PC-9 (cell line): ENCODE measurements around the gene RABL6. TPM values are rescaled to one million over a fixed set of nuclear protein-coding genes. Genes with fewer than 3 reads are reported as not detected.

ENCODE experiments used
- BruUV-seq: library from RNA; stranded (reverse); fragments of 400-500 nt; replicated peaks from 2 replicates; lab custom pipeline; 2021; lab: Mats Ljungman, UMichigan
- CTCF ChIA-PET: fragments of 300-600 bp; sonication (Branson Sonifier 250); formaldehyde crosslinking; loops from one replicate; lab custom pipeline; 2022; ENCODE audit warnings: antibody characterized with exemption; lab: Charles Lee
- POLR2A ChIA-PET: fragments of 300-600 bp; sonication (Branson Sonifier 250); formaldehyde crosslinking; loops from one replicate; lab custom pipeline; 2022; ENCODE audit warnings: antibody characterized with exemption; ENCODE audit not compliant: unreplicated experiment; lab: Charles Lee
- DNase-seq, 2 experiments: peaks; one replicate each; pipeline versions ENCODE4 v3.0.0 to v3.0.0-alpha.2; 2015 to 2022; ENCODE audit warnings: mixed read lengths in 1 of 2
- H2AFZ ChIP-seq: fragments of 200-600 bp; sonication (generic); 2 replicates; pipeline ENCODE4 v1.8.1; 2017; ENCODE audit warnings: antibody characterized with exemption
- H3F3A ChIP-seq: fragments of 200-600 bp; sonication (generic); 2 replicates; pipeline ENCODE4 v1.8.1; 2017; ENCODE audit warnings: antibody characterized with exemption, mild to moderate bottlenecking, low read depth; ENCODE audit not compliant: insufficient read depth
- H3K27ac ChIP-seq: fragments of 200-600 bp; sonication (generic); 2 replicates; pipeline ENCODE4 v1.6.1; 2016; ENCODE audit warnings: mixed run types
- H3K27me3 ChIP-seq: fragments of 200-600 bp; sonication (generic); 2 replicates; pipeline ENCODE4 v1.6.1; 2016; ENCODE audit warnings: low read depth, mixed run types; ENCODE audit not compliant: insufficient read depth
- H3K36me3 ChIP-seq: fragments of 200-600 bp; sonication (generic); 2 replicates; pipeline ENCODE4 v1.6.1; 2016; ENCODE audit warnings: low read depth, mixed run types
- H3K4me1 ChIP-seq: fragments of 200-600 bp; sonication (generic); replicated peaks from 2 replicates; pipeline ENCODE4 v1.6.1; 2016; ENCODE audit warnings: mixed run types; ENCODE audit not compliant: insufficient read depth
- H3K4me2 ChIP-seq: fragments of 200-600 bp; sonication (generic); 2 replicates; pipeline ENCODE4 v1.6.1; 2017; ENCODE audit warnings: mixed run types
- H3K4me3 ChIP-seq: fragments of 200-600 bp; sonication (generic); 2 replicates; pipeline ENCODE4 v1.6.1; 2016; ENCODE audit warnings: mixed run types
- H3K79me2 ChIP-seq: fragments of 200-600 bp; sonication (generic); 2 replicates; pipeline ENCODE4 v1.6.1; 2017; ENCODE audit warnings: low read depth, mixed run types
- H3K9me2 ChIP-seq: fragments of 200-600 bp; sonication (generic); 2 replicates; pipeline ENCODE4 v1.8.1; 2017; ENCODE audit warnings: mild to moderate bottlenecking; ENCODE audit not compliant: insufficient read depth
- H3K9me3 ChIP-seq: fragments of 200-600 bp; sonication (generic); 2 replicates; pipeline ENCODE4 v1.8.1; 2016; ENCODE audit warnings: low read depth; ENCODE audit not compliant: insufficient read depth
- H4K20me1 ChIP-seq: fragments of 200-600 bp; sonication (generic); 2 replicates; pipeline ENCODE4 v1.8.1; 2017; ENCODE audit not compliant: insufficient read depth
- EZH2 ChIP-seq: fragments of 200-600 bp; sonication (generic); IDR thresholded peaks from 2 replicates; pipeline ENCODE4 v1.8.0; 2017; ENCODE audit warnings: antibody characterized with exemption, low read depth
- intact Hi-C: fragments of 100-400 bp; cut with micrococcal nuclease; formaldehyde crosslinking; loops from one replicate; pipeline ENCODE4 v1.10.0; 2022; ENCODE audit not compliant: unreplicated experiment
- total RNA-seq: library from RNA; stranded (reverse); gene quantifications from 2 replicates; pipeline ENCODE4 v1.2.3, GENCODE V29; 2021
- TF ChIP-seq, protein P1 (sequence below): fragments of 200-600 bp; sonication (generic); conservative IDR thresholded peaks from 2 replicates; pipeline ENCODE4 v1.6.1; 2017; ENCODE audit warnings: mixed run types, antibody characterized with exemption, mild to moderate bottlenecking, moderate library complexity

Gene RABL6
- total RNA-seq, 1 experiment from 2014 or later, result 116 TPM

DNA sequence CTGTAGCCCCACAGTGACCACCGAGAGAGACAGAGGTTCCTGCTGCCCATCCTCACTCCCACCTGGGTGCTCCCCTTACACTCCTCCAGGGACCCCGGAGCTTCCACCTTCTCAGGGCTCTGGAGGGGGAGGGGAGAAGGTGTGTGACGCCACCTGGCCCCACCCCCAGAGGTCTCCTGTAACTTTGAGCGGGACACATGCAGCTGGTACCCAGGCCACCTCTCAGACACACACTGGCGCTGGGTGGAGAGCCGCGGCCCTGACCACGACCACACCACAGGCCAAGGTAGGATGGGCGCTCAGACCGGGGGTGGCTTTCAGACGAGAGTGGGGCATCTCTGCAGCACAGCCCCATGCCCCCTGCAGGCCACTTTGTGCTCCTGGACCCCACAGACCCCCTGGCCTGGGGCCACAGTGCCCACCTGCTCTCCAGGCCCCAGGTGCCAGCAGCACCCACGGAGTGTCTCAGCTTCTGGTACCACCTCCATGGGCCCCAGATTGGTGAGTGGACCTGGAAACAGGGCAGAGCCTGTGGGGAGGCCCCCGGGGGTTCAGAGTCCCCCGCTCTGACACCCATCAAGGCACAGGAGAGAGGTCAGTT, 48.9 kb downstream of the RABL6 start:
- no peaks in the 10 kb centered on the region for H3K9me2 ChIP-seq
- BruUV-seq, result no TSS peak
- 0 out of 2 replicates have a peak, but pooled peaks cover 1% of the 10 kb centered on the region for H3K36me3 ChIP-seq
- H3K4me1 ChIP-seq, result no peaks in the 10 kb centered on the region
- H3K4me3 ChIP-seq, result no peak overlapping the region
- CTCF ChIA-PET, result no interaction called here
- no peak overlapping the region for H3K4me2 ChIP-seq
- peaks cover 7% of the 10 kb centered on the region; the same call in 1 of the 2 replicates for H3F3A ChIP-seq
- DNase-seq, result peak in 1 of 2 experiments; percentile 31
- H3K27me3 ChIP-seq, result no peaks in the 10 kb centered on the region
- POLR2A ChIA-PET, result no interaction called here
- no peaks in the 10 kb centered on the region for H3K9me3 ChIP-seq
- H2AFZ ChIP-seq, result no peak overlapping the region
- intact Hi-C loops, result no loop called here
- peaks cover 25% of the 10 kb centered on the region; the same call in 1 of the 2 replicates for H4K20me1 ChIP-seq
- TF ChIP-seq, protein P1, sequence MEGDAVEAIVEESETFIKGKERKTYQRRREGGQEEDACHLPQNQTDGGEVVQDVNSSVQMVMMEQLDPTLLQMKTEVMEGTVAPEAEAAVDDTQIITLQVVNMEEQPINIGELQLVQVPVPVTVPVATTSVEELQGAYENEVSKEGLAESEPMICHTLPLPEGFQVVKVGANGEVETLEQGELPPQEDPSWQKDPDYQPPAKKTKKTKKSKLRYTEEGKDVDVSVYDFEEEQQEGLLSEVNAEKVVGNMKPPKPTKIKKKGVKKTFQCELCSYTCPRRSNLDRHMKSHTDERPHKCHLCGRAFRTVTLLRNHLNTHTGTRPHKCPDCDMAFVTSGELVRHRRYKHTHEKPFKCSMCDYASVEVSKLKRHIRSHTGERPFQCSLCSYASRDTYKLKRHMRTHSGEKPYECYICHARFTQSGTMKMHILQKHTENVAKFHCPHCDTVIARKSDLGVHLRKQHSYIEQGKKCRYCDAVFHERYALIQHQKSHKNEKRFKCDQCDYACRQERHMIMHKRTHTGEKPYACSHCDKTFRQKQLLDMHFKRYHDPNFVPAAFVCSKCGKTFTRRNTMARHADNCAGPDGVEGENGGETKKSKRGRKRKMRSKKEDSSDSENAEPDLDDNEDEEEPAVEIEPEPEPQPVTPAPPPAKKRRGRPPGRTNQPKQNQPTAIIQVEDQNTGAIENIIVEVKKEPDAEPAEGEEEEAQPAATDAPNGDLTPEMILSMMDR, result no peak
- TF ChIP-seq EZH2, result no peak
- H3K27ac ChIP-seq, result no peak overlapping the region
- H3K79me2 ChIP-seq, result no peaks in the 10 kb centered on the region

DNA sequence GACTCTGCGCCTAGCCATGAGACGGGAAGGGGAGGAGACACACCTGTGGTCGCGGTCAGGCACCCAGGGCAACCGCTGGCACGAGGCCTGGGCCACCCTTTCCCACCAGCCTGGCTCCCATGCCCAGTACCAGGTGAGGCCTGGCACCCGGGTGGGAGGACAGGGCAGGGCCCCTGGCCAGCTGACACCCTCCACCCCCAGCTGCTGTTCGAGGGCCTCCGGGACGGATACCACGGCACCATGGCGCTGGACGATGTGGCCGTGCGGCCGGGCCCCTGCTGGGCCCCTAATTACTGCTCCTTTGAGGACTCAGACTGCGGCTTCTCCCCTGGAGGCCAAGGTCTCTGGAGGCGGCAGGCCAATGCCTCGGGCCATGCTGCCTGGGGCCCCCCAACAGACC, 49.4 kb downstream of the RABL6 start:
- ChIA-PET CTCF (no interaction called here), POLR2A (no interaction called here)
- H3K79me2 ChIP-seq, result no peaks in the 10 kb centered on the region
- TF ChIP-seq, protein P1, result no peak
- no peak for TF ChIP-seq EZH2
- no peak overlapping the region for H3K27ac ChIP-seq
- no peak overlapping the region for H3K4me2 ChIP-seq
- intact Hi-C loops, result no loop called here
- no peak overlapping the region for H2AFZ ChIP-seq
- H3K36me3 ChIP-seq, result 0 out of 2 replicates have a peak, but pooled peaks cover 6% of the 10 kb centered on the region
- peak; percentile 7 to 22 for DNase-seq
- no peak overlapping the region for H3K4me3 ChIP-seq
- H3K9me3 ChIP-seq, result no peaks in the 10 kb centered on the region
- H3K9me2 ChIP-seq, result no peaks in the 10 kb centered on the region
- H4K20me1 ChIP-seq, result peaks cover 23% of the 10 kb centered on the region; the same call in 1 of the 2 replicates
- H3K4me1 ChIP-seq, result no peaks in the 10 kb centered on the region
- no TSS peak for BruUV-seq
- H3K27me3 ChIP-seq, result no peaks in the 10 kb centered on the region
- H3F3A ChIP-seq, result peaks cover 9% of the 10 kb centered on the region; the same call in 1 of the 2 replicates

DNA sequence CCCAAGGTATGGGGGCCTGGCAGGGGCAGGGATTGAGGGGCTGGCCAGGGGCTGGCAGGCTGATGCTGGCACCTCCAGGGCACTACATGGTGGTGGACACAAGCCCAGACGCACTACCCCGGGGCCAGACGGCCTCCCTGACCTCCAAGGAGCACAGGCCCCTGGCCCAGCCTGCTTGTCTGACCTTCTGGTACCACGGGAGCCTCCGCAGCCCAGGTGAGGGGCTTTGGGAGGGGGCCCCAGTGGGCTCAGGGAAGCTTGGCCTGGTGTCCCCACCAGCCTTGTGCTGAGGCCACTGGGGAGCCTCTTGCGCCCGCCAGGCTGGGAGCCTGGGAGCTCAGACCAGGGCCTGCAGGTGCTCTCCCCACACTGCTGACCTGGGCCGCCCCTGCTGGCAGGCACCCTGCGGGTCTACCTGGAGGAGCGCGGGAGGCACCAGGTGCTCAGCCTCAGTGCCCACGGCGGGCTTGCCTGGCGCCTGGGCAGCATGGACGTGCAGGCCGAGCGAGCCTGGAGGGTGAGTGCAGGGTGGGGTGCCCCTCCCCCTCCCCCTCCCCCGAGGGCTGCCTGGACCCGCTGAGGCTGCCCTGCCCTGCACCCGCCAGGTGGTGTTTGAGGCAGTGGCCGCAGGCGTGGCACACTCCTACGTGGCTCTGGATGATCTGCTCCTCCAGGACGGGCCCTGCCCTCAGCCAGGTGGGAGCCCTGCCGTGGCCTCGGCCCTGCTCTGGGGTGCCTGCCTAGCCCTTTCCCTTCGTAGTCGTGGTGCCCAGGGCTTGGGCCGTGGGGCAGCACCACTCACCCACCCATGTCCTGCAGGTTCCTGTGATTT, 50.0 kb downstream of the RABL6 start:
- Histone ChIP-seq H3K4me3 (no peak overlapping the region), H3K36me3 (0 out of 2 replicates have a peak, but pooled peaks cover 8% of the 10 kb centered on the region), H2AFZ (no peak overlapping the region), H3K4me2 (no peak overlapping the region), H4K20me1 (peaks cover 19% of the 10 kb centered on the region; the same call in 1 of the 2 replicates), H3K9me3 (no peaks in the 10 kb centered on the region), H3K27me3 (no peaks in the 10 kb centered on the region), H3F3A (peaks cover 9% of the 10 kb centered on the region; the same call in 1 of the 2 replicates), H3K4me1 (no peaks in the 10 kb centered on the region), H3K27ac (no peak overlapping the region), H3K79me2 (no peaks in the 10 kb centered on the region), H3K9me2 (no peaks in the 10 kb centered on the region)
- no TSS peak for BruUV-seq
- ChIA-PET POLR2A (no interaction called here), CTCF (no interaction called here)
- DNase-seq, result peak; percentile 12 to 21
- TF ChIP-seq, protein P1, result no peak
- no peak for TF ChIP-seq EZH2
- intact Hi-C loops, result no loop called here
